A549 (cell line): ENCODE results near the gene MEDAG. TPM values are rescaled to one million over a fixed set of nuclear protein-coding genes. Genes with fewer than 3 reads are reported as not detected.

Experiments used
- ATAC-seq, 2 experiments: fragments of 200-7000 bp in 1 of 2; fragments of >200 bp in 1 of 2; cut with Nextera tagmentation in 1 of 2; cut with Tn5 transposase in 1 of 2; 3 replicates each; pipeline versions ENCODE4 v1.8.0 to v1.9.1; 2018 to 2020; ENCODE audit warnings: mild to moderate bottlenecking in 1 of 2, moderate library complexity in 1 of 2
- CTCF ChIA-PET: fragments of 300-600 bp; sonication (Branson Sonifier 250); formaldehyde crosslinking; extraction: SDS; loops from one replicate; lab custom pipeline; 2021; ENCODE audit warnings: antibody characterized with exemption, inconsistent platforms; lab: Yijun Ruan, JAX
- POLR2A ChIA-PET: fragments of 350-600 bp; formaldehyde crosslinking; extraction: SDS; loops from one replicate; lab custom pipeline; 2021; ENCODE audit warnings: antibody characterized with exemption, inconsistent platforms; lab: Yijun Ruan, JAX
- DNase-seq, 2 experiments: peaks; one replicate each; pipeline versions ENCODE4 v3.0.0 to v3.0.0-alpha.2; 2011 to 2016; ENCODE audit warnings: low read depth in 1 of 2, low spot score in 1 of 2
- FAIRE-seq: peaks from 2 replicates; lab custom pipeline; 2011; peaks lifted over from hg19 to GRCh38; lab: Jason Lieb, UNC
- H3K27ac ChIP-seq, 2 experiments: fragments of >200 bp; sonication (Bioruptor Twin); formaldehyde crosslinking; 3 replicates each; pipeline ENCODE4 v1.5.1; 2016 to 2017
- H3K4me1 ChIP-seq: fragments of >200 bp; sonication (Bioruptor Twin); formaldehyde crosslinking; 3 replicates; pipeline ENCODE4 v1.6.1; 2016
- H3K4me2 ChIP-seq: fragments of >200 bp; sonication (Bioruptor Twin); formaldehyde crosslinking; 3 replicates; pipeline ENCODE4 v1.6.1; 2016
- H3K4me3 ChIP-seq: fragments of >200 bp; sonication (Bioruptor Twin); formaldehyde crosslinking; 3 replicates; pipeline ENCODE4 v1.5.1; 2016
- H3K9me3 ChIP-seq: fragments of >200 bp; sonication (Bioruptor Twin); formaldehyde crosslinking; 3 replicates; pipeline ENCODE4 v1.6.1; 2016
- ATOH8 ChIP-seq: fragments of 250-450 bp; sonication (Bioruptor Pico); IDR thresholded peaks from 2 replicates; pipeline ENCODE4 v1.5.0; 2020; ENCODE audit warnings: low read depth, mild to moderate bottlenecking, moderate library complexity
- CHD2 ChIP-seq: fragments of 150-350 bp; IDR thresholded peaks from 2 replicates; pipeline ENCODE4 v1.6.1; 2014; ENCODE audit warnings: low read length; ENCODE audit not compliant: partially characterized antibody
- CTCF ChIP-seq: fragments of >200 bp; sonication (Bioruptor Twin); formaldehyde crosslinking; IDR thresholded peaks from 3 replicates; pipeline ENCODE4 v1.5.1; 2016
- ESRRA ChIP-seq: fragments of 150-350 bp; IDR thresholded peaks from 2 replicates; pipeline ENCODE4 v1.6.1; 2014; ENCODE audit warnings: mild to moderate bottlenecking, low read length, borderline replicate concordance
- FOXS1 ChIP-seq: fragments of 250-450 bp; sonication (Bioruptor Pico); IDR thresholded peaks from 2 replicates; pipeline ENCODE4 v1.5.0; 2020; ENCODE audit warnings: mild to moderate bottlenecking, moderate library complexity
- HDAC2 ChIP-seq: fragments of 200-600 bp; sonication (generic); IDR thresholded peaks from 2 replicates; pipeline ENCODE4 v1.6.1; 2016
- HES2 ChIP-seq: fragments of >200 bp; sonication (Bioruptor Twin); formaldehyde crosslinking; IDR thresholded peaks from 2 replicates; pipeline ENCODE4 v1.6.1; 2016
- HEYL ChIP-seq: fragments of 250-450 bp; sonication (Bioruptor Pico); IDR thresholded peaks from 2 replicates; pipeline ENCODE4 v1.8.0; 2021; ENCODE audit warnings: mild to moderate bottlenecking, moderate library complexity
- HOXB13 ChIP-seq: fragments of 250-450 bp; sonication (Bioruptor Pico); IDR thresholded peaks from 2 replicates; pipeline ENCODE4 v1.5.0; 2020; ENCODE audit warnings: low read depth, mild to moderate bottlenecking, moderate library complexity
- HOXB5 ChIP-seq: fragments of 250-450 bp; sonication (Bioruptor Pico); IDR thresholded peaks from 2 replicates; pipeline ENCODE4 v1.5.0; 2020; ENCODE audit warnings: mild to moderate bottlenecking, moderate library complexity
- KDM5A ChIP-seq: fragments of 200-600 bp; sonication (generic); IDR thresholded peaks from 2 replicates; pipeline ENCODE4 v1.6.1; 2016; ENCODE audit warnings: antibody characterized with exemption, mild to moderate bottlenecking
- MAFK ChIP-seq: fragments of 450-650 bp; IDR thresholded peaks from 2 replicates; pipeline ENCODE4 v1.6.1; 2014; ENCODE audit not compliant: partially characterized antibody
- MAX ChIP-seq: IDR thresholded peaks from 2 replicates; pipeline ENCODE4 v1.6.1; 2012
- NR3C1 ChIP-seq: fragments of >200 bp; sonication (Bioruptor Twin); formaldehyde crosslinking; IDR thresholded peaks from 3 replicates; pipeline ENCODE4 v1.6.1; 2017
- POLR2AphosphoS2 ChIP-seq: conservative IDR thresholded peaks from 2 replicates; pipeline ENCODE4 v1.6.1; 2012; ENCODE audit warnings: low read length, improper control_type of control experiment, inconsistent platforms
- ZNF302 ChIP-seq: fragments of 250-450 bp; sonication (Bioruptor Pico); IDR thresholded peaks from 2 replicates; pipeline ENCODE4 v1.9.0; 2021; ENCODE audit warnings: inconsistent platforms, mild to moderate bottlenecking, moderate library complexity
- WGBS: methylation state at CpG from one replicate; pipeline ENCODE4 v1.1.6; 2017; ENCODE audit errors: missing lambda C conversion rate; 5-methylcytosine and 5-hydroxymethylcytosine counted together
- polyA plus RNA-seq, 4 experiments: library from polyadenylated mRNA; depleted of rRNA in 3 of 4; stranded (reverse); fragments of >200 nt; fragmentation: RNase III in 1 of 4; extraction: RNeasy Plus Mini Kit Qiagen cat#74134 plus additional on column Dnase treatment in 1 of 4; gene quantifications; 2 replicates in 3 of 4; 3 replicates in 1 of 4; pipeline ENCODE4 v1.2.3, GENCODE V29; 2011 to 2017

MEDAG gene
- polyA plus RNA-seq, 2 of the 4 experiments (the other 2 are of a cell fraction) = 0.21 TPM; not detected in 1

GRCh38 chr13:30884543-30884942 is 21.5 kb upstream of the MEDAG start:
- no peaks in the 10 kb centered on the region for H3K9me3 ChIP-seq
- H3K4me1 ChIP-seq = peaks cover 15% of the 10 kb centered on the region
- no peak overlapping the region for H3K27ac ChIP-seq
- no peak for FAIRE-seq
- no peak for TF ChIP-seq KDM5A
- no peak for TF ChIP-seq ATOH8 (CRISPR knock-in tag)
- TF ChIP-seq MAFK = no peak
- no peak for TF ChIP-seq HOXB13 (CRISPR knock-in tag)
- no peak for TF ChIP-seq NR3C1
- DNase-seq = no peak
- no peak overlapping the region for H3K4me3 ChIP-seq
- ChIA-PET POLR2A (no interaction called here), CTCF (no interaction called here)
- no peak for ATAC-seq
- 65% methylated on average over 5 of the region's 5 CpGs for WGBS
- no peak overlapping the region for H3K4me2 ChIP-seq

GRCh38 chr13:30889196-30889690 is 16.8 kb upstream of the MEDAG start:
- 47% methylated on average over 3 of the region's 3 CpGs for WGBS
- DNase-seq = no peak
- H3K27ac ChIP-seq = no peak overlapping the region
- no peaks in the 10 kb centered on the region for H3K4me1 ChIP-seq
- POLR2A ChIA-PET = no interaction called here
- no peak for FAIRE-seq
- no peaks in the 10 kb centered on the region for H3K9me3 ChIP-seq
- H3K4me2 ChIP-seq = no peak overlapping the region
- no peak for ATAC-seq
- H3K4me3 ChIP-seq = no peak overlapping the region
- TF ChIP-seq ESRRA (no peak), HEYL (CRISPR knock-in tag) (no peak), CTCF (no peak), KDM5A (no peak), NR3C1 (no peak), HDAC2 (no peak), POLR2AphosphoS2 (no peak), HES2 (no peak), ZNF302 (CRISPR knock-in tag) (no peak), FOXS1 (CRISPR knock-in tag) (no peak), CHD2 (no peak)
- CTCF ChIA-PET = no interaction called here

- DNase-seq = peak; percentile 13 to 53
- H3K4me2 ChIP-seq = no peak overlapping the region
- no peak overlapping the region for H3K27ac ChIP-seq
- peak; percentile 76 to 84; a peak in 5 of 6 replicates for ATAC-seq
- H3K4me1 ChIP-seq = no peaks in the 10 kb centered on the region
- no peaks in the 10 kb centered on the region for H3K9me3 ChIP-seq
- 14% methylated on average over 6 of the region's 6 CpGs for WGBS
- FAIRE-seq = no peak
- no peak overlapping the region for H3K4me3 ChIP-seq
- POLR2A ChIA-PET = no interaction called here
- peak; percentile 40; the same call in 1 of the 2 replicates for TF ChIP-seq HOXB5 (CRISPR knock-in tag)
- no peak for TF ChIP-seq MAX
- TF ChIP-seq CTCF = peak; percentile 10; the same call in 1 of the 3 replicates
- CTCF ChIA-PET = interaction anchor here (1.1 to 1.5 kb wide), 2 partner anchors 17 to 27 kb away, joined by 3 to 8 read pairs; no protein-coding TSS in a partner anchor
These were observed 13.1 kb upstream of the MEDAG start for GRCh38 chr13:30892966-30893365.
